Measurements from ENCODE around the gene RABGAP1L.
"Not testable (repeated sequence)": the region's sequence is repeated elsewhere in the genome, so short reads cannot be mapped to it uniquely, and the experiment has no call there.

Gene RABGAP1L

DNA sequence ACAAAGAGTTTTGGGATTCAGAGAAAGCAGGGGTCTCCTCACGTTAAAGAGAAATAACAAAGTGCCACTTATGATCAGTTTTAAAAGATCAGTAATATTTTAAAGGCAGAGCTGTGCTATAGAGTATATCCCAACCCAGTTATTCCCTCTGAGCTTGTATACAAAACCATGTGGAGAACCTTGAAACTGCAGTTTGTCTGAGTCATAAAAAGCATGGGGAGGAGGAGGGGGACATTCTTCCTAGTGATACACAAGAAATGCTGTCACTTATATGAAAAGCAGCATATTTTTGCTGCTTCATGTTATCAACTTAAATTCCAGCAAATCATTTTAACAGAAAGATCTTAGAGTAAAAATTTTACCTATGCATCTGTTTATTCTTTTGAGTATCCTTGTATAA lies 533.0 kb downstream of the RABGAP1L start:
- no peak for DNase-seq (ENCODE audit: low read depth, low spot score)
- H3K36me3 ChIP-seq (ENCODE audit: insufficient read depth, low read length): no peaks in the 10 kb centered on the region
- H3K4me3 ChIP-seq: no peak overlapping the region
- H3K9ac ChIP-seq (ENCODE audit: insufficient read length): no peak overlapping the region
- no peaks in the 10 kb centered on the region for H3K9me3 ChIP-seq (ENCODE audit: low read depth, low read length)
- TF ChIP-seq EZH2 (IDR thresholded peaks at IDR 0.05) (no peak), FOXP2 (optimal IDR thresholded peaks at IDR 0.05; ENCODE audit: control extremely low read depth, extremely low read length, insufficient read depth) (no peak), POLR2AphosphoS5 (IDR thresholded peaks at IDR 0.05; ENCODE audit: borderline replicate concordance, low read depth, low read length) (no peak)
- H3K27ac ChIP-seq: no peak overlapping the region

DNA sequence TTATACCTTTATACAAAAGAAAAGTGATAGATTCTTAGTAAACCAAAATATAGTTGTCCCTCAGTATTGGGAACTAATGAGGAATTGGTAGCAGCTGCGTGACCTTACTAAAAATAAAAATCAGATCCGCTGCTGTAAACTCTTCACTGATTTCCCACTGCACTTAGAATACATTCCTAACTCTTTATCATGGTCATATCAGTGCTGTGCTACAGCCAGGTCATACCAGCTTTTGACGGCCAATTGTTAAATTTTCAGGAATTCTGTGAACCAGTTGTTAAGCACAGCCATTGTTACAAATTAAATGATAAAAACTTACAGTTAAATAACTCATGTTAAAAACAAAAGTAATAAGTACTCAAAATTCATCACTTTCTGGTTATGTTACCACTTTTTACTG lies 533.8 kb downstream of the RABGAP1L start:
- TF ChIP-seq POLR2AphosphoS5 (IDR thresholded peaks at IDR 0.05; ENCODE audit: borderline replicate concordance, low read depth, low read length) (no peak), FOXP2 (optimal IDR thresholded peaks at IDR 0.05; ENCODE audit: control extremely low read depth, extremely low read length, insufficient read depth) (no peak), EZH2 (IDR thresholded peaks at IDR 0.05) (no peak)
- Histone ChIP-seq H3K9ac (ENCODE audit: insufficient read length) (no peak overlapping the region), H3K36me3 (ENCODE audit: insufficient read depth, low read length) (no peaks in the 10 kb centered on the region), H3K9me3 (ENCODE audit: low read depth, low read length) (no peaks in the 10 kb centered on the region), H3K4me3 (no peak overlapping the region), H3K27ac (no peak overlapping the region)
- no peak for DNase-seq (ENCODE audit: low read depth, low spot score)

DNA sequence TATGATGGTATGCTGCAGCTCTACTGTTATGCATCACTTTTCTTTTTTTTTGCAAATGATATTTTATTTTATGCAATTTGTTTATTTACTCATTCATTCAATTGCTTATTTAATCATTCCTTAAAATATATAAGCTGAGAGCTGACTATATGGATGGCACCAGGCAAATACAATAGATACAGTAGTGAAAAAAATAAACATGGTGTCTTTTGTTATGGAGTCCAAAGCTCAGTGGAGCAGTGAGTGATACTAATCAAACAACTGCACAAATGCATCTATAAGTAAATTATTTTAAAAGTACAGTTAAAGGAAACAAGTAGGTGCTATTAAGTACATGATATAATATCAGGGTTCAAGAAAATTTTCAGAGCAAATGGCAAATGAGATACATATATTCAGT lies 534.2 kb downstream of the RABGAP1L start:
- not testable (repeated sequence) for DNase-seq (ENCODE audit: low read depth, low spot score); H3K4me3 ChIP-seq; H3K27ac ChIP-seq

DNA sequence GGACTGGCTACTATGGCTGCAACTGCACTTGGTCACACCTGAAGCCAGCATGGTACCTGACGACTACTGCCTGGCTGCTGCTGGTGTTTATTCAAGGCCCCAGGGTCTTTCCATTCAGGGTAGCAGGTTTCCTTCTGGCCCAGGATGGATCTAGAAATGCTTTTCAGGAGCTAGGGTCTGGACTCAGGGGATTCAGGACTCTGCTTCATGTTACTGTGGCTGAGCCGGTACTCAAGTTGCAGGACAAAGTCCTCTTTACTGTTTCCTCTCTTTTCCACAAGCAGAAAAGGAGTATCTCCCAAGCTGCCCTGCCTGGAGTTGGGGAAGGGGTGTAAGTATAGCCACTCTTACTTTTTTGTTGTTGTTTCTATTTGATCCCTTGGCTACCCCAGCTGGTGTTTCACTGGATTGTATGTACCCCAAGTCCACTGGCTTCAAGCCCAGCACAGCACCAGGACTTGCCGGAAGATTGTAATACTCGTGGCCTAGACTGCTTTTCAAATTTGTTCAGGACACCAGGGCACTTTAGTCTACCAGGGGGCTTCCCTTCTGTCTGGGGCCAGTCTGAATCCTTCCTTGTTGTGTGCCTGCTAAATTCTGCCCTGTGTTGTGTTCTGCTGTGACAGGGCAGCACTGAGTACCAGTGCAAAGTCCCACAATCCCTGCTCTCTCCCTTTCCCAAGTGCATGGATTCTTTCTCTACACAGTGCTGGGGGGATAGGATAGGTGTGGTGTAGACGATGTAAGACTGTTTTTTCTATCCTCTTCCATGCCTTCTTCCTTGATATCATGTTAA lies 536.9 kb downstream of the RABGAP1L start:
- TF ChIP-seq POLR2AphosphoS5 (IDR thresholded peaks at IDR 0.05; ENCODE audit: borderline replicate concordance, low read depth, low read length) (no peak), EZH2 (IDR thresholded peaks at IDR 0.05) (no peak), FOXP2 (optimal IDR thresholded peaks at IDR 0.05; ENCODE audit: control extremely low read depth, extremely low read length, insufficient read depth) (no peak)
- Histone ChIP-seq H3K4me3 (no peak overlapping the region), H3K9me3 (ENCODE audit: low read depth, low read length) (no peaks in the 10 kb centered on the region), H3K27ac (no peak overlapping the region), H3K36me3 (ENCODE audit: insufficient read depth, low read length) (no peaks in the 10 kb centered on the region), H3K9ac (ENCODE audit: insufficient read length) (no peak overlapping the region)
- DNase-seq (ENCODE audit: low read depth, low spot score): no peak

More for the DNA sequence above, 534.2 kb downstream of the RABGAP1L start:
- H3K36me3 ChIP-seq (ENCODE audit: insufficient read depth, low read length); H3K9me3 ChIP-seq (ENCODE audit: low read depth, low read length); H3K9ac ChIP-seq (ENCODE audit: insufficient read length): not testable (repeated sequence)

DNA sequence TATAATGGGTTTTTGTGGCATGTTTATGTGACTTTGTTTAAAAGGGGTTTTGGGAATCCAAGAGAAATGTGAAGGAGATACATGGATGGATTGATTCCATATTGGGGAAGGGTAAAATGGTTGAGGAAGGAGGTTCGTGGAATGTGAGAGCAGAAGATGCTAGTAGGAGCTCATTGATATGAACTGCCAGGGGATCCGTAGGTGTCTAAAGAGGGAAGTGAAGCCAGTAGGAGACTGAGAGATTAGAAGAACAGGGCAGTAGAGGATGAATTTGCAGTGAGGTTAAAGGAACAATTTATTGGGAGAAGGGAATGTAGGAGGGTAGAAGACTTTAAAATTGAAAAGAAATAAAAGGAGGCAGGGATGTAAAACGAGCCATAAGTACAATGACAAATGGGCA lies 541.0 kb downstream of the RABGAP1L start:
- no peaks in the 10 kb centered on the region for H3K36me3 ChIP-seq (ENCODE audit: insufficient read depth, low read length)
- H3K4me3 ChIP-seq: no peak overlapping the region
- TF ChIP-seq EZH2 (IDR thresholded peaks at IDR 0.05) (no peak), POLR2AphosphoS5 (IDR thresholded peaks at IDR 0.05; ENCODE audit: borderline replicate concordance, low read depth, low read length) (no peak), FOXP2 (optimal IDR thresholded peaks at IDR 0.05; ENCODE audit: control extremely low read depth, extremely low read length, insufficient read depth) (no peak)
- DNase-seq (ENCODE audit: low read depth, low spot score): no peak
- no peak overlapping the region for H3K9ac ChIP-seq (ENCODE audit: insufficient read length)
- no peaks in the 10 kb centered on the region for H3K9me3 ChIP-seq (ENCODE audit: low read depth, low read length)
- H3K27ac ChIP-seq: no peak overlapping the region

DNA sequence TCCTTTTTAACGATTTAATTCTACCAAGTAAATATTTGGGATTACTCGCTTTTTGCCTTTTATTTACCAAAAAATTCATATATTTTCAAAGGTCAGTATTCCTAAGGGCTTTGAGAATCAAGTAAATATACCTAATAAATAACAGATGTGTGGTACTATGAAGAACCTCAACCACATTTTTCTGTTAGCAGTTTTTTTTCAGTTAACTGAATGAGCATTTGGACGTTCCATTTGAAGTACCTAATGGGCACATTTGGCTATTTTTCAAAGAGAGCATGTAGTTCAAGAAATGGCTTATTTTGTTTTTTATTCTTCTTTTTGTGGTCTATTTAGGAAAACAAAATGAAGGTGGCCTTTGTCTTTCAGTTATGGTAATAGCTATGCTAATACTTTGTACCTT lies 541.5 kb downstream of the RABGAP1L start:
- H3K9me3 ChIP-seq (ENCODE audit: low read depth, low read length): no peaks in the 10 kb centered on the region
- H3K27ac ChIP-seq: no peak overlapping the region
- DNase-seq (ENCODE audit: low read depth, low spot score): no peak
- H3K9ac ChIP-seq (ENCODE audit: insufficient read length): no peak overlapping the region
- H3K36me3 ChIP-seq (ENCODE audit: insufficient read depth, low read length): no peaks in the 10 kb centered on the region
- TF ChIP-seq POLR2AphosphoS5 (IDR thresholded peaks at IDR 0.05; ENCODE audit: borderline replicate concordance, low read depth, low read length) (no peak), FOXP2 (optimal IDR thresholded peaks at IDR 0.05; ENCODE audit: control extremely low read depth, extremely low read length, insufficient read depth) (no peak), EZH2 (IDR thresholded peaks at IDR 0.05) (no peak)
- no peak overlapping the region for H3K4me3 ChIP-seq

DNA sequence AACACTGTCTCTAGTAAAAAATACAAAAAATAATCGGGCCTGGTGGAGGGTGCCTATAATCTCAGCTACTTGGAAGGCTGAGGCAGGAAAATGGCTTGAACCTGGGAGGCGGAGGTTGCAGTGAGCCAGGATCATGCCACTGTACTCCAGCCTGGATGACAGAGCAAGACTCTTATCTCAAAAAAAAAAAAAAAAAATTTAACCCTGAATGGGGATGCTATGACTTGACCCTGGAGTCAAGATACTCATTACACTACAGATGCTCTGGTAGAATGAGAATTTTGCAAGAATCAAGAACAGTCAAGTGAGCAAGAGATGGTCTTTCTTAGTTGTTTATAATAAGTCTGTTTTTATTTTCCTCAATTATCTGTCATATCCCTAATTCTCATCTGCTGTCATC lies 542.2 kb downstream of the RABGAP1L start:
- H3K9me3 ChIP-seq (ENCODE audit: low read depth, low read length): no peaks in the 10 kb centered on the region
- no peak overlapping the region for H3K27ac ChIP-seq
- no peak overlapping the region for H3K4me3 ChIP-seq
- H3K9ac ChIP-seq (ENCODE audit: insufficient read length): no peak overlapping the region
- DNase-seq (ENCODE audit: low read depth, low spot score): no peak
- no peaks in the 10 kb centered on the region for H3K36me3 ChIP-seq (ENCODE audit: insufficient read depth, low read length)
- TF ChIP-seq FOXP2 (optimal IDR thresholded peaks at IDR 0.05; ENCODE audit: control extremely low read depth, extremely low read length, insufficient read depth) (no peak), POLR2AphosphoS5 (IDR thresholded peaks at IDR 0.05; ENCODE audit: borderline replicate concordance, low read depth, low read length) (no peak), EZH2 (IDR thresholded peaks at IDR 0.05) (no peak)

DNA sequence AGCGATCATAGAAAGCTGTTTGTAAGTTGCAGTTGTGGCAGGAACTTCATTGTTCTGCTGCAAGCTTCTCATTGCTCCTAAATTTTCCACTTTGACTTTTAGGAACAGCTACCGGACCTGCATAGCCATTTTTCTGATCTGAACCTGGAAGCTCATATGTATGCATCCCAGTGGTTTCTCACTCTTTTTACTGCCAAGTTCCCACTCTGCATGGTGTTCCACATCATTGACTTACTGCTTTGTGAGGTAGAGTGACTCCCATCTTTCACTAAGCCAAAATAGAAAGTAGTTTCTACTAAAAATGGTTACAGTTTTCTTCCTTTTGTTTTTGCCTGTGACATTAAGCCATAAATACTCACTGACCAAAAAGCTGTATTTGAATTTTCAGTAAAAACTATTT lies 542.7 kb downstream of the RABGAP1L start:
- Histone ChIP-seq H3K27ac (no peak overlapping the region), H3K9me3 (ENCODE audit: low read depth, low read length) (no peaks in the 10 kb centered on the region), H3K4me3 (no peak overlapping the region), H3K9ac (ENCODE audit: insufficient read length) (no peak overlapping the region), H3K36me3 (ENCODE audit: insufficient read depth, low read length) (no peaks in the 10 kb centered on the region)
- DNase-seq (ENCODE audit: low read depth, low spot score): no peak
- no peak for TF ChIP-seq EZH2 (IDR thresholded peaks at IDR 0.05)
- TF ChIP-seq POLR2AphosphoS5 (IDR thresholded peaks at IDR 0.05; ENCODE audit: borderline replicate concordance, low read depth, low read length): no peak
- TF ChIP-seq FOXP2 (optimal IDR thresholded peaks at IDR 0.05; ENCODE audit: control extremely low read depth, extremely low read length, insufficient read depth): no peak

DNA sequence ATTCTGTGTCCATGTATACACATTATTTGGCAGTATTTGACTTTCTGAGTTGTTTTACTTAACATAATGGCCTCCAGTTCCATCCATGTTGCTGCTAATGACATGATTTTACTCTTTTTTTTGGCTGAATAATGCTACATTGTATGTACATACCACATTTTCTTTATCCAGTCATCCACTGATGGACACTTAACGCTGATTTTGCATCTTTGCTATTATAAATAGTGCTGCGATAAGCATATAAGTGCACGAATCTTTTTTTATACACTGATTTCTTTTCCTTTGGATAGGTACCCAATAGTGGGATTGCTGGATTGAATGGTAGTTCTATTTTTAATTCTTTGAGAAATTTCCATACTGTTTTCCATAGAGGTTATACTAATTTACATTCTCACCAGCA lies 544.0 kb downstream of the RABGAP1L start:
- no peaks in the 10 kb centered on the region for H3K9me3 ChIP-seq (ENCODE audit: low read depth, low read length)
- H3K27ac ChIP-seq: no peak overlapping the region
- no peak for DNase-seq (ENCODE audit: low read depth, low spot score)
- no peak overlapping the region for H3K9ac ChIP-seq (ENCODE audit: insufficient read length)
- no peaks in the 10 kb centered on the region for H3K36me3 ChIP-seq (ENCODE audit: insufficient read depth, low read length)
- TF ChIP-seq EZH2 (IDR thresholded peaks at IDR 0.05) (no peak), POLR2AphosphoS5 (IDR thresholded peaks at IDR 0.05; ENCODE audit: borderline replicate concordance, low read depth, low read length) (no peak), FOXP2 (optimal IDR thresholded peaks at IDR 0.05; ENCODE audit: control extremely low read depth, extremely low read length, insufficient read depth) (no peak)
- no peak overlapping the region for H3K4me3 ChIP-seq
